HepG2 (cell line): Measurements from ENCODE around the gene ZNF154. TPM values are rescaled to one million over a fixed set of nuclear protein-coding genes. Genes with fewer than 3 reads are reported as not detected.

ENCODE experiments used
- ADNP ChIP-seq: sonication (generic); formaldehyde crosslinking; IDR thresholded peaks from 2 replicates; pipeline ENCODE4 v1.4.0; 2020; ENCODE audit warnings: missing genetic modification reagents
- EHMT2 ChIP-seq: fragments of 200-600 bp; sonication (generic); IDR thresholded peaks from 2 replicates; pipeline ENCODE4 v1.7.0; 2017; ENCODE audit warnings: antibody characterized with exemption, low read depth, low read length, borderline replicate concordance
- ETV5 ChIP-seq: IDR thresholded peaks from 2 replicates; pipeline ENCODE4 v1.6.1; 2018; ENCODE audit warnings: missing biosample characterization, missing genetic modification reagents, inconsistent platforms, borderline replicate concordance
- GTF3A ChIP-seq: sonication (generic); formaldehyde crosslinking; conservative IDR thresholded peaks from 2 replicates; pipeline ENCODE4 v1.4.0; 2020; ENCODE audit warnings: mild to moderate bottlenecking, missing genetic modification reagents
- HIVEP1 ChIP-seq: sonication (generic); formaldehyde crosslinking; IDR thresholded peaks from 2 replicates; pipeline ENCODE4 v1.4.0; 2020; ENCODE audit warnings: mild to moderate bottlenecking, missing genetic modification reagents
- IKZF4 ChIP-seq: sonication (generic); formaldehyde crosslinking; IDR thresholded peaks from 2 replicates; pipeline ENCODE4 v1.5.1; 2020; ENCODE audit warnings: borderline replicate concordance, mild to moderate bottlenecking, low read depth, missing genetic modification reagents; ENCODE audit errors: not compliant biosample characterization
- NAIF1 ChIP-seq: sonication (generic); formaldehyde crosslinking; IDR thresholded peaks from 2 replicates; pipeline ENCODE4 v1.5.0; 2020; ENCODE audit warnings: mild to moderate bottlenecking, missing genetic modification reagents, borderline replicate concordance
- NFE2 ChIP-seq: sonication (generic); formaldehyde crosslinking; IDR thresholded peaks from 2 replicates; pipeline ENCODE4 v1.4.0; 2020; ENCODE audit warnings: missing genetic modification reagents
- PAX8 ChIP-seq: sonication (generic); formaldehyde crosslinking; IDR thresholded peaks from 2 replicates; pipeline ENCODE4 v1.8.0; 2022; ENCODE audit warnings: mild to moderate bottlenecking, missing genetic modification reagents, borderline replicate concordance
- SOX13 ChIP-seq, 3 experiments: fragments of 450-650 bp in 1 of 3; sonication (generic) in 1 of 3; formaldehyde crosslinking in 1 of 3; IDR thresholded peaks in 2 of 3; conservative IDR thresholded peaks in 1 of 3; 2 replicates each; pipeline versions ENCODE4 v1.5.0 to v1.6.1; 2016 to 2020; ENCODE audit warnings: antibody characterized with exemption in 1 of 3, mild to moderate bottlenecking in 1 of 3, missing compliant biosample characterization in 1 of 3, missing genetic modification reagents in 1 of 3, moderate library complexity in 1 of 3
- ZBTB7A ChIP-seq: sonication (generic); formaldehyde crosslinking; IDR thresholded peaks from 2 replicates; pipeline ENCODE4 v1.8.0; 2022; ENCODE audit warnings: mild to moderate bottlenecking, missing genetic modification reagents
- ZFP36L1 ChIP-seq: sonication (generic); formaldehyde crosslinking; IDR thresholded peaks from 2 replicates; pipeline ENCODE4 v1.8.0; 2022; ENCODE audit warnings: mild to moderate bottlenecking, missing genetic modification reagents, moderate library complexity
- ZZZ3 ChIP-seq: sonication (generic); formaldehyde crosslinking; IDR thresholded peaks from 2 replicates; pipeline ENCODE4 v1.4.0; 2020; ENCODE audit warnings: missing genetic modification reagents, mild to moderate bottlenecking, borderline replicate concordance
- polyA plus RNA-seq, 8 experiments: library from polyadenylated mRNA; depleted of rRNA in 3 of 8; stranded (reverse) in 7 of 8; unstranded in 1 of 8; fragments of >200 nt; fragmentation: Illumina TruSeq in 4 of 8; extraction: Trizol in 4 of 8; gene quantifications; 2 replicates each; pipeline versions ENCODE4 v1.2.1 to v1.2.3, GENCODE V29; 2011 to 2016; ENCODE audit warnings: low read depth in 4 of 8, missing spikeins in 1 of 8, mixed read lengths in 1 of 8; ENCODE audit not compliant: insufficient read depth in 1 of 8
- total RNA-seq, 5 experiments: library from RNA; depleted of rRNA; stranded (reverse); fragments of >200 nt; fragmentation: Illumina TruSeq; extraction: Trizol; gene quantifications; 2 replicates each; pipeline ENCODE4 v1.2.3, GENCODE V29; 2016; ENCODE audit warnings: low read depth in 1 of 5
- TF ChIP-seq, protein P1 (sequence below): fragments of 450-650 bp; IDR thresholded peaks from 2 replicates; pipeline ENCODE4 v1.6.1; 2016
- TF ChIP-seq, protein P2 (sequence below): sonication (generic); formaldehyde crosslinking; IDR thresholded peaks from 2 replicates; pipeline ENCODE4 v1.4.0; 2020; ENCODE audit warnings: low read depth, mild to moderate bottlenecking, missing genetic modification reagents
- TF ChIP-seq, protein P3 (sequence below): conservative IDR thresholded peaks from 2 replicates; pipeline ENCODE4 v1.6.1; 2018; ENCODE audit warnings: missing genetic modification reagents
- TF ChIP-seq, protein P4 (sequence below): sonication (generic); formaldehyde crosslinking; IDR thresholded peaks from 2 replicates; pipeline ENCODE4 v1.5.1; 2020; ENCODE audit warnings: mild to moderate bottlenecking, missing genetic modification reagents, borderline replicate concordance
- TF ChIP-seq, protein P5 (sequence below): sonication (generic); formaldehyde crosslinking; IDR thresholded peaks from 2 replicates; pipeline ENCODE4 v1.5.1; 2020; ENCODE audit warnings: missing genetic modification reagents, mild to moderate bottlenecking, borderline replicate concordance
- TF ChIP-seq, protein P6 (sequence below): IDR thresholded peaks from 2 replicates; pipeline ENCODE4 v1.6.1; 2018; ENCODE audit warnings: missing genetic modification reagents, mild to moderate bottlenecking, missing compliant biosample characterization

ZNF154 gene
- total and polyA plus RNA-seq, 2 of the 13 experiments (the other 11 are each of a cell fraction or from before 2014, with no cell fraction given) = not detected

DNA sequence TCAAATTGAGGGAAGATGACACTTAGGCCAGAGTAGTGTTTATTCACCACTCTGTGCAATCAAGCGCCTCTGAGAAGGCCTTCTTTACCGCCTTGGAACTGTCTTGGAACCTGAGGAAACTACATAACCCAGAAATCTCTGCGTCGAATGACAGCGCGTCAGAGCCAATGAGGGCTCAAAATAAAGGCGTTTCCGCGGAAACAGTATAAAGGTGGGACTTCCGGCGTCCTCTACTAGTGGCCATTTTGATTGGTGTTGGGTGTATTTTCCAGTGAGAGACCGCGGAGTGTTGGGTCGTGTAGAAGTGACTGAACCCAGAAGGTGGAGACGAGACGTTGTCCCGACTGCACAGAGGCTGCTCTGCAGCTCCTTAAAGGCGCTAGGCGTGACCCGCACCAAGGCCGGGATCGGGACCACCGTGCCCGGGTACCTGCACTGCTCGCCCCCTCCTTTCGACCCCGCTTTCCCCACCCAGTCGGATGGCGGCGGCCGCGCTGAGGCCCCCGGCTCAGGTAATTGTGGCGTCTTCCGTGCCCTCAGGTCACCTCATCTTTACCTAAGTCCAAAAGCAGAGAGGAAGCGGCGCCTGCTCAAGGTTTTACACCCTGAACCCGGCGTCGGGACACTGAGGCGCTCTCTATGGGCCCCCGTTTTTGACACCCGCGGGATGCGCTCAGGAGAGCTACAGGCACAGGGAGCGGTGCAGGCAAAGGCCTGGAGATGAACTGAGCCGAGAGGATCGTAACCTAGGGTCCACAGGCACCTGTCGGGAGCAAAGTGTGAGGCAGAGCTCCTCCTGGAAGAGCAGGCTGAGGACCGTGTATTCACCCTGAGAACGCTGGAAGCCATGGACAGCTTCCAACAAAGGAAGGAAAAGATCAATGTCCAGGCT lies 37.8 kb upstream of the ZNF154 start, which contains the start of gene ZNF776 (continued):
- TF ChIP-seq GTF3A (CRISPR knock-in tag) (no peak), SOX13 (IDR thresholded peaks at IDR 0.05) (no peak), SOX13 (CRISPR knock-in tag; conservative IDR thresholded peaks at IDR 0.05 in 1 of 2, IDR thresholded peaks at IDR 0.05 in 1 of 2) (peak in 1 of 2 experiments; percentile 15; a peak in 1 of 4 replicates), ADNP (CRISPR knock-in tag) (no peak), ZBTB7A (no peak), IKZF4 (CRISPR knock-in tag) (no peak), HIVEP1 (CRISPR knock-in tag) (peak; percentile 34; the same call in 1 of the 2 replicates), NAIF1 (CRISPR knock-in tag) (no peak), ZZZ3 (CRISPR knock-in tag) (no peak), PAX8 (CRISPR knock-in tag) (no peak), ETV5 (CRISPR knock-in tag) (no peak), NFE2 (no peak), ZFP36L1 (no peak), EHMT2 (no peak)
- TF ChIP-seq, protein P1, sequence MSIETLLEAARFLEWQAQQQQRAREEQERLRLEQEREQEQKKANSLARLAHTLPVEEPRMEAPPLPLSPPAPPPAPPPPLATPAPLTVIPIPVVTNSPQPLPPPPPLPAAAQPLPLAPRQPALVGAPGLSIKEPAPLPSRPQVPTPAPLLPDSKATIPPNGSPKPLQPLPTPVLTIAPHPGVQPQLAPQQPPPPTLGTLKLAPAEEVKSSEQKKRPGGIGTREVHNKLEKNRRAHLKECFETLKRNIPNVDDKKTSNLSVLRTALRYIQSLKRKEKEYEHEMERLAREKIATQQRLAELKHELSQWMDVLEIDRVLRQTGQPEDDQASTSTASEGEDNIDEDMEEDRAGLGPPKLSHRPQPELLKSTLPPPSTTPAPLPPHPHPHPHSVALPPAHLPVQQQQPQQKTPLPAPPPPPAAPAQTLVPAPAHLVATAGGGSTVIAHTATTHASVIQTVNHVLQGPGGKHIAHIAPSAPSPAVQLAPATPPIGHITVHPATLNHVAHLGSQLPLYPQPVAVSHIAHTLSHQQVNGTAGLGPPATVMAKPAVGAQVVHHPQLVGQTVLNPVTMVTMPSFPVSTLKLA = no peak
- TF ChIP-seq, protein P2, sequence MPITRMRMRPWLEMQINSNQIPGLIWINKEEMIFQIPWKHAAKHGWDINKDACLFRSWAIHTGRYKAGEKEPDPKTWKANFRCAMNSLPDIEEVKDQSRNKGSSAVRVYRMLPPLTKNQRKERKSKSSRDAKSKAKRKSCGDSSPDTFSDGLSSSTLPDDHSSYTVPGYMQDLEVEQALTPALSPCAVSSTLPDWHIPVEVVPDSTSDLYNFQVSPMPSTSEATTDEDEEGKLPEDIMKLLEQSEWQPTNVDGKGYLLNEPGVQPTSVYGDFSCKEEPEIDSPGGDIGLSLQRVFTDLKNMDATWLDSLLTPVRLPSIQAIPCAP (CRISPR knock-in tag) = no peak
- TF ChIP-seq, protein P3, sequence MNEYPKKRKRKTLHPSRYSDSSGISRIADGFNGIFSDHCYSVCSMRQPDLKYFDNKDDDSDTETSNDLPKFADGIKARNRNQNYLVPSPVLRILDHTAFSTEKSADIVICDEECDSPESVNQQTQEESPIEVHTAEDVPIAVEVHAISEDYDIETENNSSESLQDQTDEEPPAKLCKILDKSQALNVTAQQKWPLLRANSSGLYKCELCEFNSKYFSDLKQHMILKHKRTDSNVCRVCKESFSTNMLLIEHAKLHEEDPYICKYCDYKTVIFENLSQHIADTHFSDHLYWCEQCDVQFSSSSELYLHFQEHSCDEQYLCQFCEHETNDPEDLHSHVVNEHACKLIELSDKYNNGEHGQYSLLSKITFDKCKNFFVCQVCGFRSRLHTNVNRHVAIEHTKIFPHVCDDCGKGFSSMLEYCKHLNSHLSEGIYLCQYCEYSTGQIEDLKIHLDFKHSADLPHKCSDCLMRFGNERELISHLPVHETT (CRISPR knock-in tag) = no peak; the same call in 1 of the 2 replicates
- TF ChIP-seq, protein P4, sequence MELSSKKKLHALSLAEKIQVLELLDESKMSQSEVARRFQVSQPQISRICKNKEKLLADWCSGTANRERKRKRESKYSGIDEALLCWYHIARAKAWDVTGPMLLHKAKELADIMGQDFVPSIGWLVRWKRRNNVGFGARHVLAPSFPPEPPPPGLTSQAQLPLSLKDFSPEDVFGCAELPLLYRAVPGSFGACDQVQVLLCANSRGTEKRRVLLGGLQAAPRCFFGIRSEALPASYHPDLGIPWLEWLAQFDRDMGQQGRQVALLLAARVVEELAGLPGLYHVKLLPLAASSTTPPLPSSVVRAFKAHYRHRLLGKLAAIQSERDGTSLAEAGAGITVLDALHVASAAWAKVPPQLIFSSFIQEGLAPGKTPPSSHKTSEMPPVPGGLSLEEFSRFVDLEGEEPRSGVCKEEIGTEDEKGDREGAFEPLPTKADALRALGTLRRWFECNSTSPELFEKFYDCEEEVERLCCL = no peak
- TF ChIP-seq, protein P5, sequence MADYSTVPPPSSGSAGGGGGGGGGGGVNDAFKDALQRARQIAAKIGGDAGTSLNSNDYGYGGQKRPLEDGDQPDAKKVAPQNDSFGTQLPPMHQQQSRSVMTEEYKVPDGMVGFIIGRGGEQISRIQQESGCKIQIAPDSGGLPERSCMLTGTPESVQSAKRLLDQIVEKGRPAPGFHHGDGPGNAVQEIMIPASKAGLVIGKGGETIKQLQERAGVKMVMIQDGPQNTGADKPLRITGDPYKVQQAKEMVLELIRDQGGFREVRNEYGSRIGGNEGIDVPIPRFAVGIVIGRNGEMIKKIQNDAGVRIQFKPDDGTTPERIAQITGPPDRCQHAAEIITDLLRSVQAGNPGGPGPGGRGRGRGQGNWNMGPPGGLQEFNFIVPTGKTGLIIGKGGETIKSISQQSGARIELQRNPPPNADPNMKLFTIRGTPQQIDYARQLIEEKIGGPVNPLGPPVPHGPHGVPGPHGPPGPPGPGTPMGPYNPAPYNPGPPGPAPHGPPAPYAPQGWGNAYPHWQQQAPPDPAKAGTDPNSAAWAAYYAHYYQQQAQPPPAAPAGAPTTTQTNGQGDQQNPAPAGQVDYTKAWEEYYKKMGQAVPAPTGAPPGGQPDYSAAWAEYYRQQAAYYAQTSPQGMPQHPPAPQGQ (CRISPR knock-in tag) = no peak
- TF ChIP-seq, protein P6, sequence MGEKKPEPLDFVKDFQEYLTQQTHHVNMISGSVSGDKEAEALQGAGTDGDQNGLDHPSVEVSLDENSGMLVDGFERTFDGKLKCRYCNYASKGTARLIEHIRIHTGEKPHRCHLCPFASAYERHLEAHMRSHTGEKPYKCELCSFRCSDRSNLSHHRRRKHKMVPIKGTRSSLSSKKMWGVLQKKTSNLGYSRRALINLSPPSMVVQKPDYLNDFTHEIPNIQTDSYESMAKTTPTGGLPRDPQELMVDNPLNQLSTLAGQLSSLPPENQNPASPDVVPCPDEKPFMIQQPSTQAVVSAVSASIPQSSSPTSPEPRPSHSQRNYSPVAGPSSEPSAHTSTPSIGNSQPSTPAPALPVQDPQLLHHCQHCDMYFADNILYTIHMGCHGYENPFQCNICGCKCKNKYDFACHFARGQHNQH (CRISPR knock-in tag) = no peak
